GM18517 (cell line): Measurements from ENCODE around the gene FFAR3.
"Not testable (repeated sequence)": the region's sequence is repeated elsewhere in the genome, so short reads cannot be mapped to it uniquely, and the experiment has no call there.

Experiments
- ATAC-seq: cut with Tn5 transposase; IDR thresholded peaks from one replicate; pipeline ENCODE4 v1.9.1; 2021; ENCODE audit warnings: mild to moderate bottlenecking, moderate library complexity; ENCODE audit not compliant: unreplicated experiment

Gene FFAR3

DNA sequence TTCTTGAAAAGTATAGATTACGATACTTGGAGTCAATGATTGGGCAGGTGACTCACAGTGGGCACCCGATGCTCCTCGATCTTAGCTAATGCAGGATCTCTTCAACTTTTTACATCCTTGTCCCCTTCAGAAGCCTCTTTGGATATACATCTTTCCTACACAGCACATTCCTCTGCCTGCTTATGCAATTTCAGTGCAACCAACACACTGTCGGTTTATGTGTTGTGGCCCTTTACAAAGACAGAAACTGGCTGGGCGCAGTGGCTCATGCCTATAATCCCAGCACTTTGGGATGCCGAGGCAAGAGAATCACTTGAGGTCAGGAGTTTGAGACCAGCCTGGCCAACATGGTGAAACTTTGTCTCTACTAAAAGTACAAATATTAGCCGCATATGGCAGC, 15.2 kb downstream of the FFAR3 start:
- ATAC-seq: no peak

DNA sequence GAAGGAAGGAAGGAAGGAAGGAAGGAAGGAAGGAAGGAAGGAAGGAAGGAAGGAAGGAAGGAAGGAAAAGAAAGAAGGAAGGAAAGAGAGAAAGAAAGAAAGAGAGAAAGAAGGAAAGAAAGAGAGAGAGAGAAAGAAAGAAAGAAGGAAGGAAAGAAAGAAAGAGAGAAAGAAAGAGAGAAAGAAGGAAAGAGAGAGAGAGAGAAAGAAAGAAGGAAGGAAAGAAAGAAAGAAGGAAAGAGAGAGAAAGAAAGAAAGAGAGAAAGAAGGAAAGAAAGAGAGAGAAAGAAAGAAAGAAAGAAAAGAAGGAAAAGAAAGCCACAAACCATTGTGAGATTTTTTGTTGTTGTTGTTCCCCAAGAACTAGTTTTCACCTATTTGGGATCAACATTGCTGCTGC, 15.8 kb downstream of the FFAR3 start:
- not testable (repeated sequence) for ATAC-seq

DNA sequence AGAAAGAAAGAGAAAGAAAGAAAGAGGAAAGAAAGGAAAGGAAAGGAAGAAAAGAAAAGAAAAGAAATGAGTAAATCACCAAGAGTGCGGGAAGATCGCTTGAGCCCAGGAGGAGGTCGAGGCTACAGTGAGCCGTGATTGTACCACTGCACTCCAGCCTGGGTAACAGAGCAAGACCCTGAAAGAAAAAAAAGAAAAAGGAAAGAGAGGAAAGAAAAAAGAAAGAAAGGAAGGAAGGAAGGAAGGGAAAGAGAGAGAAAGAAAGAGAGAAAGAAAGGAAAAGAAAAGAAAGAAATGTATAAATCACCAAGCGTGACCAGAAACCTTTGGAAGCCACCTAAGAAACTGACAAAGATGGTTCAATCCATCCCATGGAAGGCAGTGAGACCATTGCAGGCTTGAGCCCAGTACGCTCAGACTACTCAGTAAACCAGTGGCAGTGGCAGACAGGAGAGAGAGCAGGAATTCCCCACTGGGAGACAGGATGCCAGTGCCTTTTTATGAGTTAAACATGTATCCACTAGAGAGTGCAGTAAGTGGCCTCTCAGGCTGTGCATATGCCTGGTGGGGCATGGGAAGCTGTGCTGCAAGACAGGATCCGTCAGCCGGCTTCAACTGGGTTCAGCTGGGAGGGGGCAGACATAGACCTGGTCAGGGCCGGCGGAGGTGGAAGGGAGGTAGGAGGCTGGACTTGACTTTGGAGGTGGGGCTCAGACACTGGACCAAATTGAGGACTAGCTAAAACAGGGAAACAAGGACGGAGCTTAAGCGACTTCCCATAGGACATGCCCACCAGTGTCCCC, 17.4 kb downstream of the FFAR3 start:
- no peak for ATAC-seq

DNA sequence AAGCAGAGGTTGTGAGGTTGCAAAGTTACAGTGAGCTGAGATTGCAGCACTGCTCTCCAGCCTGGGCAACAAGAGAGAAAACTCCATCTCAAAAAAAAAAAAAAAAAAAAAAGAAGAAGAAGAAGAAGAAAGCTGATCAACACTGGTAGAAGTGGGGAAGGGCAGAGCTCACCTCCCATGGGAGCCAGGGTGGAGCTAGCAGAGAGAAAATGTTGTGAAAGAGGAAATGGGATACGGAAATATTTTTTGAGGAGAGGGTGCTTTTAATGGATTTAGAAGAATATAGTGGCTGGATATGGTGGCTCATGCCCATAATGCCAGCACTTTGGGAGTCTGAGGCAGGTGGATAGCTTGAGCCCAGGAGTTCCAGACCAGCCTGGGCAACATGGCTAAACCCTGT, 19.4 kb downstream of the FFAR3 start:
- no peak for ATAC-seq

DNA sequence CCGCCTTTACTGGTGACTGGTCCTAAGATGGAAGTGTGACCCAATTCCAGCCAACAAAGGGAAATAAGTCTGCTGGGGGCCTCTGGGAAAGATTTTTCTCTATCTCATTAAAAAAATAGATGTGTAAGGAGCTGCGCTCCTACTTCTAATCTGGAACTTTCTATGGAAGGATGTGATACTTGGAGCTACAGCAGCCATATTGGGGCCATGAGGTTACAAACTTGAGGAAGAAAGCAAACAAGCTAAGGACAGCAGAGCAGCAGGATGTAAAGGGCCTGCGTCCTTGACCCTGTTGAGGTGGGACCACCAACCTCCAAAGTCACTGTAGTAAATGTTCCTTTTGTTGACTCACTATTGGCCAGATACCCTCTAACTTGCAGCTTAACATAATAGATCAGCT, 20.1 kb downstream of the FFAR3 start:
- no peak for ATAC-seq

DNA sequence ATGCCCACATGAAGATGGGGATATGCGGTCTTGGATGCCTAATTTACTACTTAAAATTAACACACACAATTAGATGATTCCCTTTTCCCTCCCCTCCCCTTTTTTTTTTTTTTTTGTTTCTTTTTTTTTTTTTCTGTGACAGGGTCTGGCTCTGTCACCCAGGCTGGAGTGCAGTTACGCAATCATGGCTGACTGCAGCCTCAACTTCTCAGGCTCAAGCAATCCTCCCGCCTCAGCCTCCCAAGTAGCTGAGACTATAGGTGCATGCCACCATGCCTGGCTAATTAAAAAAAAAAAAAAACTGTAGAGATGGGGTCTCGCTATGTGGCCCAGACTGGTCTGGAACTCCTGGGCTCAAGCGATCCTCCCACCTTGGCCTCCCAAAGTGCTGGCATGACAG, 21.3 kb downstream of the FFAR3 start:
- ATAC-seq: not testable (repeated sequence)

DNA sequence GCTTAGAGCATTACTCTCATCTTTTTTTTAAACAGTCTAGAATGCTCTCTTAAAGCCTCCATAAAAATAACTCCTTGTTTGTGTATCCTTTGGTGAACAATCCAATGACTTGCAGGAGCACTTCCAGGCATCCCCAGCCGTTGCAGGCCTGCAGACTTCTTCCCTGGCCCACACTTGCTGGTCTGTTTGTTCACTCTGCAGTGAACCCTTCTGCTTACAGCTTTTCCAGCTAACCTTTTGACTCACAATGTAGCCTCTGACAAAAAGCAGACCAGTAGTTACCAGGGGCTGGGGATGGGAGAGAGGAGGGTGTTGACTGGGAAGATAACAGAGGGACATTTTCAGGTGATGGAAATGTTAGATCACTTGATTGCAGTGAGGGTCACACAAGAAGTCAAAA, 21.7 kb downstream of the FFAR3 start:
- ATAC-seq: no peak

DNA sequence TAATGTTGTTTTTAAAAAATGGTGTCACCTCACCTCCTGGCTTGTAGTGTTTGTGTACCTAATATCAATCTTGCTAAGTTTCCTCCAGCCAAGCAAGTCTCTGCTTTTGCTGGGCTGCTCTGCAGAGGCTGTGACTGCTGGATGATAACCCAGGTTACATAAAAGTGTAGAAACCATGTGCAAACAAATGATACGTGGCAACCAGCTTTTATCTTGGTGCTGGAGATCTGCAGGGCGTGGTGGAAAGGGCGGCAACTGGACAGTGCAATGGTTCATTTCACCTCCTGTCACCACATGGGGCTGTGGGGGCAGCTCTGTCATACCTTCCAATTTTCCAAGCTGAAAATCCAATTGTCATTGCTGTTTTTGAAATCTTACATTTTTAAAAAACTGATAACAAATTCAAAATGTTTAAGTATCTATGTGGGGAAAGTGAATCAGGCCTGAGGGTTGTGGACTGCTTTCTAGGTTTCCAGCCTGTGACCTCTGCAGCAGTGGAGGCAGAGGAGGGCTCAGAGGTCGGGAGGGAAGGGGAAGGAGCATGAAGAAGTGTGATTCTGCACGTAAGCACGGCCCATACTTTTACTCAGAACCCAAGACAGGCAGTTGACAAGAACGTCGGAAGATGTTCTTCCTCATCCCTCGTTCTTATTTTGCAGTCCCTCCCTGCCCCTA, 22.3 kb downstream of the FFAR3 start:
- ATAC-seq: no peak

DNA sequence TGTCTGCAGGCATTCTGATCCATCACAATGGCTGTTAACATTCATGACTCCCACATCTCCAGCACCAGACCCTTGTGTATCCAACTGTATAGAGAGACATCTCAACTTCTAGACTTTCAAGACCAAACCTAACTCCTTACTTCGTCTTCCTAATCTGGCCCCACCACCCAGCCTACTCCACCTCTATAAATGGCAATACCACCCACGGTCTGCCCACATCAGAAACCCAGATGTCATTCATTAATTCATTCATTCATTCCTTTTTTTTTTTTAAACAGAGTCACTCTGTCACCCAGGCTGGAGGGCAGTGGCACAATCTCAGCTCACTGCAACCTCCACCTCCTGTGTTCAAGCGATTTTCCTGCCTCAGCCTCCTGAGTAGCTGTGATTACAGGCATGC, 23.1 kb downstream of the FFAR3 start:
- ATAC-seq: no peak

DNA sequence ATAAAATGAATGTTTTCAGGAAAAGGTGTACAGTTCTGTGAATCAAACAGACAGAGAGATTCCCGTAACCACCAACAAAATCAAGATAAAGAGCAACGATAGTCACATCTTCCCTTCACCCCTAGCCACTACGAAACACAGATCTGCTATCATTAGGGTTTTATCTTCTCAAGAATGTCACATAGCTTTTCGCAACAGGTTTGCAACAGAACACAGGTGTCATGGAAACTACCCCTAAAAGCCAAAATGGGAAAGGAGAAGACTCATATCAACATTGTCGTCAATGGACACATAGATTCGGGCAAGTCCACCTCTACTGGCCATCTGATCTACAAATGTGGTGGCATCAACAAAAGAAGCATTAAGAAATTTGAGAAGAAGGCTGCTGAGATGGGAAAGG, 23.7 kb downstream of the FFAR3 start:
- ATAC-seq: no peak

DNA sequence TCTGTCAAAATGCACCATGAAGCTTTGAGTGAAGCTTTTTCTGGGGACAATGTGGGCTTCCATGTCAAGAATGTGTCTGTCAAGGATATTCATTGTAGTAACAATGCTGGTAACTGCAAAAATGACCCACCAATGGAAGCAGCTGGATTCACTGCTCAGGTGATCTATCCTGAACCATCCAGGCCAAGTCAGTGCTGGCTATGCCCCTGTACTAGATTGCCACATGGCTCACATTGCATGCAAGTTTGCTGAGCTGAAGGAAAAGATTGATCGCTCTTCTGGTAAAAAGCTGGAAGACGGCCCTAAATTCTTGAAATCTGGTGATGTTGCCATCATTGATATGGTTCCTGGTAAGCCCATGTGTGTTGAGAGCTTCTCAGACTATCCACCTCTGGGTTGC, 25.3 kb downstream of the FFAR3 start:
- ATAC-seq: no peak

DNA sequence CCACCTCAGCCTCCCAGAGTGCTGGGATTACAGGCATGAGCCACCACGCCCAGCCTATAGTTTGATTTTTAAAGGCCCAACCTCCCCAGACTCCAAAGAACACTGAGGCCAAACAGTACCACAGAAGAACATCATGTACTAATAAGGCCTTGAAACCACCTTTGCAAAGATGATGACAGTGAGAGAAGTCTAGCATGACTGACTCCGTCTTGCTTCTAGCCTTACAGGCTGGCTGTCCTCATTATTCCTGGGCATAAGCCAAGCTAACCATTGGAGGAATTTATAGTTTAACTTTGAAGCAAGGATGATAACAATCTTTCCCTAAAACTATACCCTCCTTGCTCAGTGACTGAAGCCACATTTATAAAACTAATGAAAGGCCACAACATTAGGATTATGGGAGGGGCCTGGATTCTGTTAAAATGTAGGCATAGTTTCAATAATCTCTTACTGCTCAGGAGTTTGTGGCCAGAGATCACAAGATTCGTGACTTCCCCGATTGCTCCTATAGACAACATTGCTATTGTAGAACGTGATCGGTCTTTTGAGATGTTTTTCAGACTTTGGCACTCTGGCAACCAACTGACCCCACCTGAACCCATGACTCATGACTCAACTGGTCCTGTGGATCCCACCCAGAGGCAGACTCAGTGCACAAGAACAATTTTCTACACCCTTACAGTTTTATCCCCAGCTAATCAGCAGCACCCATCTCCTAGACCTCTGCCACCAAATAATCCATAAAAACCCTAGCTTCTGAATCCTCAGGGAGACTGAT, 30.2 kb downstream of the FFAR3 start:
- ATAC-seq: no peak

DNA sequence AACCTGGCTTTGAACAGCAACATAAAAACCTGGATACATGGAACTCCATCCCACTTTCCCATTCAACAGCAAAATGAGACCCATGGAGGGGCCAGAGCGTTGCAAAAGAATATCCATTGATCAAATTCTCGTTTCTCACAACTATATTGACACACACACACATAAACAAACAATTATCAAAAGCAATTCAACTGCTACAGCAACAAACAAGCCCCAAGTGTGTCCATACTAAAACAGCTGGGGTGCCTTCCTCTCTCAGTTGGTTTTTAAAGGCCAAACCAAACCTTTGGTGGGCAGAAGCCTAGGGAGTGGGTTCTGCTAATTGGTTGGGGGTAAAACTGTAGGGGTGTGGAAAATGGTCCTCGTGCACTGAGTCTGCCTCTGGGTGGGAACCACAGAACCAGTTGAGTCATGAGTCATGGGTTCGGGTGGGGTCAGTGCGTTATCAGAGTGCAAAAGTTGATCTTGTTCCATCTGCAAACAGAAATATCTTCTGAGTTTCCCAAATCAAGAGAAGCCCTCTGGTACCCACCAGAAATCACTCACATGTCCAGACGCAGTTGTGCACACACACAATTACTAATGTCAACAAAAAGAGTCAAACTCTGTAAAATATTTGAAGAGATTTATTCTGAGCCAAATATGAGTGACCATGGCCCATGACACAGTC, 31.1 kb downstream of the FFAR3 start:
- no peak for ATAC-seq

DNA sequence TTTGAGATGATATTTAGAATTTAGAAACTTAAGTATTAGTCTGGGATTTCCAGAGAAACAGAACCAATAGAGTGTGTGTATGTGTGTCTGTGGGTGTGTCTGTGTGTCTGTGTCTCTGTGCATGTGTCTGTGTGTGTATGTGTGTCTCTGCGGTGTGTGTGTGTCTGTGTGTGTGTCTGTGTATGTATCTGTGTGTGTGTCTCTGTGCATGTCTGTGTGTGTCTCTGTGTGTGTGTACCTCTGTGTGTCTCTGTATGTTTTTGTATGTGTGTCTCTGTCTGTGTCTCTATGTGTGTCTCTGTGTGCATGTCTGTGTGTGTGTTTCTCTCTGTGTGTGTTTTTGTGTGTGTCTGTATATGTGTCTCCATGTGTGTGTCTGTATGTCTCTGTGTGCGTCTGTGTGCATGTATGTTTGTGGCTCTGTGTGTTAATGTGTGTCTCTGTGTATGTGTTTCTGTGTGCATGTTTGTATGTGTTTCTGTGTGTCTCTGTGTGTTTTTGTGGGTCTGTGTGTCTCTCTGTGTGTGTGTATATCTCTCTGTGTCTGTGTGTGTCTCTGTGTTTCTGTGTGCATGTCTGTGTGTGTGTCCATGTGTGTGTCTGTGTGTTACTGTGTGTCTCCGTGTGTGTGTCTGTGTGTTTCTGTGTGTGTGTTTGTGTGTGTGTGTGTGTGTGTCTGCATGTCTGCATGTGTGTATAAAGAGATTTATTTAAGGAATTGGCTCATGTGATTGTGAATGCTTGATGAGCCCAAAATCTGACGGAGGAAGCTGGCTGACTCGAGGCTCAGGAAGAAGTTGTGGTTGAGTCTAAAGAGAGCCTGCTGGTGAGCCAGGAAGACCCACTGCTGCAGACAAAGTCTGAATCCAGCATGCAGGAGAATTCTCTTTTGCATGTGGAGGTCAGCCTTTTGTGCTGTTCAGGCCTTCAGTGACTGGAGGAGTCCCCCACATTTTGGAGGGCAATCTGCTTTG, 34.8 kb downstream of the FFAR3 start:
- no peak for ATAC-seq

DNA sequence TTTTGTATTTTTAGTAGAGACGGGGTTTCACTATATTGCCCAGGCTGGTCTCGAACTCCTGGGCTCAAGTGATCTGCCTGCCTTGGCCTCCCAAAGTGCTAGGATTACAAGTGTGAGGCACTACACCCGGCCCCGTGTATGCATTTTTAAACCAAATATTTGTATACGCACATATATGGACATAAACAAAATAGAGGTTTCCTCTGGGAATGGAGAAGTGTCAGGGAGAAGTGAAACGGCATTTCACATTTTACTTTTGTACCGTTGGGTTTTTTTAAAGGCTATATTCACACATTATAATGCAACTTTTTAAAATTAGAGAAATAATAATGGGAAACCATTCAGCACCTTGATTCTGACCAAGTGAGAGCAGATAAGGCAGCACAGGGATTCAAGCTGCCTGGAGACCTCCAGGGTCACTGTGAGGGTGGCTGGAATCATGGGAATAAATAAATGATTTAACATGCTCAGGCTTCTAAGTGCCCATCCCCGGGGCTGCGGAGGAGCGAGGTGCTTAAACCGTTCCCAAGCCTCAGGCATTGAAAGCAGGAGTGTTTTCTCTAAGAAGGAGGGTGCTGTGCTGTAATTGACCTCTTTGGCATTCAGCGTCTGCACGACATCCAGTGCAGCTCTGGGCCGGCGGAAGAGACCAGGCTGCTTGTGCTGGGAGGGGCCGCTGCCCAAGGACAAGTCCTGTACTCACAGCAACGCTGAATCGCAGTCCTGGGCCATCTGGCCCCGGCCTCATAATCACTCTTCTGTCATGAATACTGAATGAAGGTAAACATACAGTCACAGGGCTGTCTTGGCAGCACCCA, 37.3 kb downstream of the FFAR3 start:
- ATAC-seq: no peak

DNA sequence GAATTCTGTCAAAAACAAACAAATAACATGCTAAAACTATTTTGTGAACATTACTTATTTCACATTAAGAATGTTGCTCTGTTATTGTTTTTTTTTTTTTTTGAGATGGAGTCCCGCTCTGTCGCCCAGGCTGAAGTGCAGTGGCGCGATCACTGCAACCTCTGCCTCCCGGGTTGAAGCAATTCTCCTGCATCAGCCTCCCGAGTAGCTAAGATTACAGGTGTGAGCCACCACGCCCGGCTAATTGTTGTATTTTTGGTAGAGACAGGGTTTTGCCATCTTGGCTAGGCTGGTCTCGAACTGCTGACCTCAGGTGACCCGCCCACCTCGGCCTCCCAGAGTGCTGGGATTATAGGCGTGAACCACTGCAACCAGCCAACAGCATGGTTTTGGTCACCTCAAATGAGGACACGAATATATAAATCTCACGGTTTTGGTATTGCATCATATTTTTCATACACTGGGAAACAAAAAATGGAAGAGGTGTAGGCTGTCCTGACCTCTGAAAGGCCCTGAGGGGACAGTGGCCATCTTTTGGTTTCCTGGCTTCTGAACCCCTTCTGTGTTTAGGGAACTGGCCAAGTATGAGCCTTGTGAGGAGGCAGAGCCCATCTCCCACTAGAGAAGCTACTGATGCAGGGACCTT, 38.1 kb downstream of the FFAR3 start:
- no peak for ATAC-seq

DNA sequence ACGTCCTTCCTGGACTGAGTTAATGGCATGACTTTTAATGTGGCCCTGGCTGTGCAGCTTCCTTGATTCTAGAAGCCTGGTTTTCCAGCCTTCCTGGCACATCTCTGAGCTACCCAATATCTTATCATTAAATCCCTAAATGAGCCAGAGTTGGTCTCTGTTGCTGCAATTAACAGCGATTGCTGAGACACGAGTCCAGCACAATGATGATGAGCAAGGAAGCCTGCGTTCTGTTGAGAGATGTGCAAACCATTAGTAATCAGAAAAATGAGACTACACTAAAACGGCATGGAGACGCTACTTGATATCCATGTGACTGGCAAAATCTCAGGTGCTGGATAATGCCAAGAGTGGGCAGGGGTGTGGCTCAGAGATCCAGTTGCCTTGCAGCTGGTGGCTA, 38.8 kb downstream of the FFAR3 start:
- no peak for ATAC-seq

DNA sequence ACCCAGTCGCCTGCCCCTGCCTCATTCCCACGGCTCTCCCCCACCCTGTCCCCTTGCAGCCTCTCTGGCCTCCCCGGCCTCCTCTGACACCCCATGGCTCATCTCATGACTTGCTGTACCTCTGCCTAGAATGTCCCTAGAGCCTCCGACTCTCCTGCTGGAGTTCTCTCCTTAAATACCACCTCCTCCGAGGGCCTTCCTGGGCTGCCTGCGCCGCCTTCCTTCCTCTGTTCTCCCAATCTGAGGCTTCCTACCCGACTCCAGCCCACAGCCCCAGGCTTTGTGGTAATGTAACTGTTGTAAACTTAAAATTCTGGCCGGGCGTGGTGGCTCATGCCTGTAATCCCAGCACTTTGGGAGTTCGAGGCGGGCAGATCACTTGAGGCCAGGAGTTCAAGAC, 40.3 kb downstream of the FFAR3 start:
- ATAC-seq: no peak

DNA sequence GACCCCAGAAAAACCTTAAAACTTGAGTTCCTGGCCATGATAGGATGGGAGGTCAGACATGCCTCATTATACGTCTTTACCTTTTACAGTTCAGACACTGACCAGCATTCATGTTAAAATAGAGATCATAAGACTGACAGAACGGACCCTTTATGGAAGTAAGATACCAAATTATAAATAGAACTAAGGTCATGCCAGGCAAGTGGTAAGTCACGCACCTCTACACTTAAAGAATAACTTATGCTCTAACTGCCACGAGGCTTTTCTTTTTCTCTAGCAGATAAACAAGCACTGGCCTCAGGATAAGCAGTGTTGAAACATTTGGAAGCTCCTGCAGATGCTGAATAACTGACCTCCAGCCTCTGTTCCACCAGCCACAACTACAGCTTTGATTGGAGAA, 41.0 kb downstream of the FFAR3 start:
- ATAC-seq: no peak
